GM10266 (cell line): ENCODE data around the gene SBK1.

Experiments
- DNase-seq: peaks from one replicate; pipeline ENCODE4 v3.0.0; 2012; ENCODE audit errors: extremely low spot score
- CTCF ChIP-seq: IDR thresholded peaks from 2 replicates; pipeline ENCODE4 v1.5.1; 2012; ENCODE audit warnings: mild to moderate bottlenecking, low read depth; ENCODE audit not compliant: control insufficient read depth, insufficient read depth; ENCODE audit errors: missing control alignments

SBK1 gene

GRCh38 chr16:28297784-28298510 is 5.6 kb downstream of the SBK1 start:
- DNase-seq = no peak
- no peak for TF ChIP-seq CTCF

GRCh38 chr16:28298511-28298878 is 6.2 kb downstream of the SBK1 start:
- DNase-seq = no peak
- TF ChIP-seq CTCF = no peak

DNA sequence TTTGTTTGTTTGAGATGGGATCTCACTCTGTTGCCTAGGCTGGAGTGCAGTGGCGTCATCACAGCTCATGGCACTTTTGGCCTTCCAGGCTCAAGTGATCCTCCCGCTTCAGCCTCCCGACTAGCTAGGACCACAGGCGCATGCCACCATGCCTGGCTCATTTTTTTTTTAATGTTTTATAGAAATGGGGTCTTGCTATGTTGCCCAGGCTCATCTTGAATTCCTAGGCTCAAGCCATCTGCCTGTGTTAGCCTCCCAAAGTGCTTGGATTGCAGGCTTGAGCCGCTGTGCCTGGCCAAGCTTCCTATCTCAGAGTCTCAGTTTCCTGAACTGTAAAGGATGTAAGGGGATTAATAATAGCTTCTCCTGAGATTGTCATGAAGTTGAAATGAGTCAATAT is 8.0 kb downstream of the SBK1 start:
- no peak for TF ChIP-seq CTCF
- DNase-seq = no peak

DNA sequence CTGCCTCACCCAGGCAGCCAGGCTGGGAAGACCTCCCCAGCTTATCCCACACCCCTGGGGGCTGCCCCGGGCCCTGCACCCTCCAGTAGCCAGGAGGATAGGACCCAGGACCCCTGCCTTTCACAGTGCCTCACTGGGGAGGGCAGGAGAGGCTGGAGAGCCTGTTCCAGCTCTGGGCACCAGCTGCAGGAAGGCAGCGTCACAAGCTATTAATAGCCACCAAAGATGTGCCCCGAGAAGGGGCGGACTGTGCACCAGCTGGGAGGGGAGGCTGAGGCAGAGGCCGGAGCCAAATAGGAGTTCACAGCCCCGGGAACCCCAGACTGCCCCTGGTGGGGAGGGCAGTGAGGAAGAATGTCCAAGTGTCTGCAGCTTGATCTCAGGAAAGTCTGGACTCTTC is 8.8 kb downstream of the SBK1 start:
- DNase-seq = no peak
- no peak for TF ChIP-seq CTCF

DNA sequence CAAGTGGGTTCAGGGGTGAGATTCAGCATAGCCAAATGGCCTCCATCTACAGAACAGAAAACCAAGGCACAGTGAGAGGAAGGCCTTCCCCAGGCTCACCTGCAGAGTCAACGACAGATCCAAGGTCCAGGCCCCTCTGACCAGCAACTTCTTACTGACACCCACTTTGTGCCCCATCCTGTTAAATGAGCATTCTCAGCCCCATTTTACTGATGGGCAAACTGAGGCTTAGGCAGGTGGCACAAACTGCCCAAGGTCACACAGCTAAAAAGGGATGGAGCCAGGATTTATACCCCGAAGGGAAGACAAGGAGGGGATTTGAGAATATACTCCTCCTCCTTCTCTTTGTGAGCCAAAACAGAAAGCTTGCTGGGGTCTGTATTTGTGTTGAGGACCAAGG is 9.3 kb downstream of the SBK1 start:
- TF ChIP-seq CTCF = no peak
- no peak for DNase-seq

DNA sequence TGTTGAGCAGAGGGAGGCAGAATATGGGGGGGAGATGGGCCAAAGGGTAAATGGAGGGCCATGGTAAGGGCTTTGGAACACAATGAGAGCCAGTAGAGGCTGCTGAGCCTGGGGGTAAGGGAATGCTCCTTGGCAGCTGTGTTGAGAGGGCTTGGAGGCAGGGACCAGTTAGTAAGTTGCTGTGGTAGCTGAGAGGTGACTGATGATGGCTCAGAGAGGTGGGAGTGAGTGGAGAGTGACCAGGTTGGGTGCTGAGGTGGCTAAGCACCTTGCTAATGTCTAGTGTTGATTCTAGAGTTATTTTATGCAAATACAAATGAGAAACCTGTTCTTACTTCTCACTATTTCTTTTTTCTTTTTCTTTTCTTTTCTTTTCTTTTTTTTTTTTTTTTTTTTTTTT is 10.8 kb downstream of the SBK1 start:
- no peak for DNase-seq
- TF ChIP-seq CTCF = no peak

DNA sequence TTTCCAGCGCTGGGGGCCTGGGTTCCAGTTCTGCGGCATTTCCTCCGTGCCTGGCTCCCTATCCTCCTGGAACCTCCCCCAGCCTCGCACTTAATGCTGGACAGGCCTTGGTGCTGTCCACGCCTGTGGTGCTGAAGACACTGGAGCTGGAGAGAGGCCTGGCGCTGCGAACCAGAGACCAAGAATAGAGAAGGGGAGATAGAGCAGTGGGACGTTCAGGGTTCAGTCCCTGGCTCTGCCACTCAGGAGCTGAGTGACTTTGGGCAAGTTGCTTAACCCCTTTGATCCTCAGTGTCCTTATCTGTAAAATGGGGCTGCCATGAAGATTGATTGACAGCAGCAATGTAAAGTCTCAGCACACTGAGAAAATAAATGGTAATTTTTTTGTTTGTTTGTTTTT is 11.9 kb downstream of the SBK1 start:
- DNase-seq = no peak
- TF ChIP-seq CTCF = no peak
